C4-2B (cell line): ENCODE data around the gene PRKCA.
"Not testable (repeated sequence)": the region's sequence is repeated elsewhere in the genome, so short reads cannot be mapped to it uniquely, and the experiment has no call there.

Source experiments
- H3K27ac ChIP-seq: fragments of 450-650 bp; 2 replicates; pipeline ENCODE4 v1.5.1; 2017
- ZFX ChIP-seq: fragments of 450-650 bp; IDR thresholded peaks from 2 replicates; pipeline ENCODE4 v1.6.1; 2017
- TF ChIP-seq, protein P1 (sequence below): fragments of 450-650 bp; conservative IDR thresholded peaks from 2 replicates; pipeline ENCODE4 v1.5.1; 2017; ENCODE audit warnings: mild to moderate bottlenecking

PRKCA gene

DNA sequence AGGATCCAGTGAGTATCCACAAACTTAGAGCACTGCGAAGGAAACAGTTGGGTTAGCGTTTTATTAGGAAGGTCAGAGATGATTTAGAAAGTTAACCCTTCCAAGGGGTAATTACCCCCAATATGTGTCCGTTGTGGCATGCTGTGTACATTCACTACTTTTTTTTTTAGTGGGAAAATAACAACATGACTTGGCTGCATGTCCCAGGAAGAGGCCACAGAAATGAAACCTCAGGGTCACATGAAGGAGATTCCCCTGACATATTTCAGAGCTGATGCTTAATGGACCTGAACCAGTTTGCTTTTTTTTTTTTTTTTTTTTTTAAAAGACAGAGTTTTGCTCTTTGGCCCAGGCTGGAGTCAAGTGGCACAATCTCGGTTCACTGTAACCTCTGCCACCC is 167.5 kb downstream of the PRKCA start:
- TF ChIP-seq ZFX = no peak
- TF ChIP-seq, protein P1, sequence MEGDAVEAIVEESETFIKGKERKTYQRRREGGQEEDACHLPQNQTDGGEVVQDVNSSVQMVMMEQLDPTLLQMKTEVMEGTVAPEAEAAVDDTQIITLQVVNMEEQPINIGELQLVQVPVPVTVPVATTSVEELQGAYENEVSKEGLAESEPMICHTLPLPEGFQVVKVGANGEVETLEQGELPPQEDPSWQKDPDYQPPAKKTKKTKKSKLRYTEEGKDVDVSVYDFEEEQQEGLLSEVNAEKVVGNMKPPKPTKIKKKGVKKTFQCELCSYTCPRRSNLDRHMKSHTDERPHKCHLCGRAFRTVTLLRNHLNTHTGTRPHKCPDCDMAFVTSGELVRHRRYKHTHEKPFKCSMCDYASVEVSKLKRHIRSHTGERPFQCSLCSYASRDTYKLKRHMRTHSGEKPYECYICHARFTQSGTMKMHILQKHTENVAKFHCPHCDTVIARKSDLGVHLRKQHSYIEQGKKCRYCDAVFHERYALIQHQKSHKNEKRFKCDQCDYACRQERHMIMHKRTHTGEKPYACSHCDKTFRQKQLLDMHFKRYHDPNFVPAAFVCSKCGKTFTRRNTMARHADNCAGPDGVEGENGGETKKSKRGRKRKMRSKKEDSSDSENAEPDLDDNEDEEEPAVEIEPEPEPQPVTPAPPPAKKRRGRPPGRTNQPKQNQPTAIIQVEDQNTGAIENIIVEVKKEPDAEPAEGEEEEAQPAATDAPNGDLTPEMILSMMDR = no peak
- no peak overlapping the region for H3K27ac ChIP-seq

DNA sequence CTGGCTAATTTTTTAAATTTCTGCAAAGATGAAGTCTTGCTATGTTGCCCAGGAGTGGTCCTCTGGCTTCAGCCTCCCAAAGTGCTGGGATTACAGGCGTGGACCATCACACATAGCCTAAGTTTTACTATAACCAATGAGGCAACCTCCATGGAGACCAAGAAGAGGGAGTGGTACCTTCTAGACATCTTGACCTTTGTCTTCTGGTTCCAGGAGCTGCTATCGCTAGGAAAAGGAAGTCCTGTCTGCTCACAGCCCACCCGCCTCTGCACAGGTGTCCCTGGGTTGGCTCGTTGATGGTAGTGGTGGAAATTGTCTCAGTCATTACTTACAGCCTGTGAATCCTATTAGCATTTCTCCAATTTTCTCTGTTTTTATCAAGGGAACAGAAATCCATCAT is 169.7 kb downstream of the PRKCA start:
- TF ChIP-seq ZFX = no peak
- TF ChIP-seq, protein P1 = no peak
- no peak overlapping the region for H3K27ac ChIP-seq

DNA sequence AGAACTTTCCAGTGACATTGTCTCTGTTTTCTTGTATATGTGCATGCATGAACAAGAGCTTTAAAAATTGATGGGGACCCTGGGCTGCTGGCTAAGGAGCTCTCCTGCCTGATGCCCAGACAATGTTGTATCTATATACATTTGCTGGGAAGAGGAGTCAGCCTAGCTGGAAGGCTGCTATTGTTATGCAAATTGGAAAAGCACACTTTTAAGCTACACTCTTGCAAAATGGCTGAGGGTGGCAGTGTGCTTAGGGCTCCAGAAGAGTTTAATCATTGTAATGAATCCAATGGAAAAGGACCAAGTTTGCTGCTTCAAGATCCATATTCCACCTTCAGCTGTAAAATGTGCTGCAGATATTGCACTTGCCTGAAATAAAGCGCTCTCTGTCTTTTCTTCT is 171.8 kb downstream of the PRKCA start:
- no peak overlapping the region for H3K27ac ChIP-seq
- no peak for TF ChIP-seq ZFX
- TF ChIP-seq, protein P1 = no peak

DNA sequence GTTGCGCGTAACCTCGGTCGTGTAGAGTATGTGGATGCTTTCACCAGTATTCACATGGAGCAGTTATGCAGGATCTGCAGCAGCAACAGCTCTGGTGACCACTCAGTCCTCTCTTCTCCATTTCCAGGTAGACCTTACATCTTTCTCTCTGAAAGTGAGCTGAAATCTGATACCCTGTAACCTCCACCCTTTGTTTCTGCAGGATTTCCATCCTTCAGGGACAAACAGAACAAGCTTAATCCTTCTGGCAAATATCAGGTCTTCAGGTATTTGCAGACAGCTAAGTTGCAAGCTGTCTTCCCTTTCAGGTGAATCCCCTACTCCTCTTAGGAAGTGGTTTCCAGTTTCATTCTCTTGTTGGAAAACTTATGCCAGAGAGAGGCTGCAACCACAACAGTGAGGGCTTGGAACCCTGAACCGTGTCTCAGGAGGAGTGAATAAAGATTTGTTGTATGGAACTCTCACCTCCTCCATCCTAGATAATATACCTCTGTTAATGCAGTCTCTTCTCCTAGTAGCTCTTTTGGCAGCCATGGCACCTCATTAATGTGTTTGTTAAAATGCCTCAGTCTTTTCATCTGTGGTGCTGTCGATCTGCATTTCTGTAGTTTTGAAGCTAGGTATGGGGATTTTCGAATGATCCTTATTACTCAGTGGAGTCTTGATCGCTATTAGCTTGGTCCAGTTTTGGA is 172.5 kb downstream of the PRKCA start:
- TF ChIP-seq, protein P1 = no peak
- no peak for TF ChIP-seq ZFX
- no peak overlapping the region for H3K27ac ChIP-seq

DNA sequence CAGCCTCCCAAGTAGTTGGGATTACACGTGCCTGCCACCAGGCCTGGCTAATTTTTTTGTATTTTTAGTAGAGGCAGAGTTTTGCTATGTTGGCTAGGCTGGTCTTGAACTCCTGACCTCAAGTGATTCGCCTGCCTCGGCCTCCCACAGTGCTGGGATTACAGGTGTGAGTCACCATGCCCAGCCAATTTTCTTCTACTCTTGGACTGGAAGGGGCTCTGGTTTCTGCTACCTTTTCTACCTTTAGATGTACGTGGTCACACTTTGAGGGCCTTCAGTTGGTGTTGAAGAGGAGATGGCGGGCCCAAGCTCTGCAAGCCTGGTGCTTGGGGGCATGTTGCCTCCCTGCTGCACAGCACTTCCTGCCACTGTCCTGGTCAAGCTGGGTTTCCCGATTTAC is 173.6 kb downstream of the PRKCA start:
- no peak overlapping the region for H3K27ac ChIP-seq
- TF ChIP-seq, protein P1 = no peak
- no peak for TF ChIP-seq ZFX

DNA sequence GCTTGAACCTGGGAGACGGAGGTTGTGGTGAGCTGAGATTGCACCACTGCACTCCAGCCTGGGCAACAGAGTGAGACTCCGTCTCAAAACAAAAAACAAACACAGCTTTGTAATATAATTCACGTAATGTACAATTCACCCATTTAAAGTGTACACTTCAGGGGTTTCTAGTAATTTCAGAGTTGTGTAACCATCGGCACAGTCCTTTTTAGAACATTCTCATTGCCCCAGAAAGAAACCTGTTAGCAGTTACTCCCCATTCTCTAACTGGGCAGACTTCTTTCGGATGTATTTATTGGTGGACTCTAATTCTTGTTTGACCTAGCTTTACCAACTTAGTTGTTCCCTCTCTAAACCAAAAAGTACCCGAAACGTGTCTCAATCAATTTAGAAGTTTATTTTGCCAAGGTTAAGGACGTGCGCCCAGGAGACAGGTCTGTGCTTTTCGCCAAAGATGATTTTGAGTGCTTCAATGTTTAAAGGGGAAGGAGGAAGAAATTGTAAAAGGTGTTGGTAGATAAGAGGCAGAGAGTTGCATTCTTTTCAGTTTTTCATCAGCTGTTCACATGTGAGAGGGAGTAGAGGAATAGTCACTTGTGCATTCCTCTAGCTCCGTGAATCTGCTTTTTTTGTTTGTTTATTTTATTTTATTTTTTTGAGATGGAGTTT is 175.3 kb downstream of the PRKCA start:
- no peak for TF ChIP-seq ZFX
- TF ChIP-seq, protein P1 = no peak
- no peak overlapping the region for H3K27ac ChIP-seq

DNA sequence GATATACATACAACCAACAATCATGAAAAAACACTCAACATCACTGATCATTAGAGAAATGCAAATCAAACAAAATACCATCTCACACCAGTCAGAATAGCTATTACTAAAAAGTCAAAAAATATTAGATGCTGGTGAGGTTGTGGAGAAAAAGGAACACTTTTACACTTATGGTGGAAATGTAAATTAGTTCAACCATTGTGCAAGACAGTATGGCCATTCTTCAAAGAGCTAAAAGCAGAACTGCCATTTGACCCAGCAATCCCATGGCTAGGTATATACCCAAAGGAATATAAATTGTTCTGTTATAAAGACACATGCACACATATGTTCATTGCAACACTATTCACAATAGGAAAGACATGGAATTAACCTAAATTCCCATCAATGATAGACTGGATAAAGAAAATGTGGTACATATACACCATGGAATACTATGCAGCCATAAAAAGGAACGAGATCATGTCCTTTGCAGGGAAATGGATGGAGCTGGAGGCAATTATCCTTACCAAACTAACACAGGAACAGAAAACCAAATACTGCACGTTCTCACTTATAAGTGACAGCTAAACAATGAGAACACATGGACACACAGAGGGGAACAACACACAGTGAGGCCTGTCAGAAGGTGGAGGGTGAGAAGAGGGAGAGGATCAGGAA is 176.9 kb downstream of the PRKCA start:
- not testable (repeated sequence) for H3K27ac ChIP-seq
